PC-9 (cell line): Measurements from ENCODE around the gene SLC16A2.

Experiments
- CTCF ChIP-seq: fragments of 200-600 bp; sonication (generic); conservative IDR thresholded peaks from 2 replicates; pipeline ENCODE4 v1.6.1; 2017; ENCODE audit warnings: mixed run types, antibody characterized with exemption, mild to moderate bottlenecking, moderate library complexity
- EZH2 ChIP-seq: fragments of 200-600 bp; sonication (generic); IDR thresholded peaks from 2 replicates; pipeline ENCODE4 v1.8.0; 2017; ENCODE audit warnings: antibody characterized with exemption, low read depth

- TF ChIP-seq CTCF (no peak), EZH2 (no peak)
These were observed 72.5 kb downstream of the SLC16A2 start for GRCh38 chrX:74493806-74494205.
